ENCODE results near the gene BTG4. TPM values are rescaled to one million over a fixed set of nuclear protein-coding genes. Genes with fewer than 3 reads are reported as not detected.

The BTG4 gene
- total RNA-seq, 6 experiments from 2014 or later = not detected

GRCh38 chr11:111452146-111452545, 60.0 kb downstream of the BTG4 start:
- no peaks in the 10 kb centered on the region for H3K27me3 ChIP-seq
- H3K36me3 ChIP-seq = no peaks in the 10 kb centered on the region
- no peaks in the 10 kb centered on the region for H3K4me1 ChIP-seq
- no peak overlapping the region for H3K4me3 ChIP-seq
- no peaks in the 10 kb centered on the region for H3K9me3 ChIP-seq
- H3K27ac ChIP-seq = no peak overlapping the region
- 81% methylated on average over 5 of the region's 6 CpGs for whole genome bisulfite sequencing (ENCODE audit: insufficient coverage, low coverage, low lambda C conversion rate, missing lambda C conversion rate)
- TF ChIP-seq POLR2A (IDR thresholded peaks at IDR 0.05) (no peak), CTCF (IDR thresholded peaks at IDR 0.05) (no peak)
- no peak for DNase-seq
- no peak for ATAC-seq
- intact Hi-C loops (cut with DNase I) = no loop called here

- no peak overlapping the region for H3K27ac ChIP-seq
- H3K36me3 ChIP-seq = no peaks in the 10 kb centered on the region
- no peaks in the 10 kb centered on the region for H3K9me3 ChIP-seq
- no peak for ATAC-seq
- TF ChIP-seq CTCF (IDR thresholded peaks at IDR 0.05) (no peak), POLR2A (IDR thresholded peaks at IDR 0.05) (no peak)
- DNase-seq = no peak
- H3K4me1 ChIP-seq = no peaks in the 10 kb centered on the region
- WGBS (ENCODE audit: insufficient coverage, low coverage, low lambda C conversion rate, missing lambda C conversion rate) = no CpG with 5 or more reads among the region's 12 CpGs
- H3K27me3 ChIP-seq = no peaks in the 10 kb centered on the region
- intact Hi-C loops (cut with DNase I) = no loop called here
- no peak overlapping the region for H3K4me3 ChIP-seq
These were observed 61.5 kb downstream of the BTG4 start for GRCh38 chr11:111450480-111451320.

GRCh38 chr11:111449696-111450479, 62.3 kb downstream of the BTG4 start:
- intact Hi-C loops (cut with DNase I) = no loop called here
- no peaks in the 10 kb centered on the region for H3K9me3 ChIP-seq
- no peaks in the 10 kb centered on the region for H3K4me1 ChIP-seq
- H3K36me3 ChIP-seq = no peaks in the 10 kb centered on the region
- ATAC-seq (no peak), DNase-seq (no peak)
- 86% methylated on average over 4 of the region's 4 CpGs for WGBS (ENCODE audit: insufficient coverage, low coverage, low lambda C conversion rate, missing lambda C conversion rate)
- TF ChIP-seq POLR2A (IDR thresholded peaks at IDR 0.05) (no peak), CTCF (IDR thresholded peaks at IDR 0.05) (no peak)
- H3K27me3 ChIP-seq = no peaks in the 10 kb centered on the region
- no peak overlapping the region for H3K27ac ChIP-seq
- H3K4me3 ChIP-seq = no peak overlapping the region

GRCh38 chr11:111448831-111449557, 63.2 kb downstream of the BTG4 start:
- no peaks in the 10 kb centered on the region for H3K4me1 ChIP-seq
- no peak for ATAC-seq
- no peaks in the 10 kb centered on the region for H3K27me3 ChIP-seq
- TF ChIP-seq CTCF (IDR thresholded peaks at IDR 0.05) (no peak), POLR2A (IDR thresholded peaks at IDR 0.05) (no peak)
- WGBS (ENCODE audit: insufficient coverage, low coverage, low lambda C conversion rate, missing lambda C conversion rate) = 39% methylated on average over 7 of the region's 11 CpGs
- no peak overlapping the region for H3K4me3 ChIP-seq
- H3K9me3 ChIP-seq = no peaks in the 10 kb centered on the region
- no peak for DNase-seq
- H3K27ac ChIP-seq = no peak overlapping the region
- intact Hi-C loops (cut with DNase I) = no loop called here
- no peaks in the 10 kb centered on the region for H3K36me3 ChIP-seq

All from right lobe of liver (tissue), 6 donors.